ENCODE measurements around the gene NHSL2. TPM values are rescaled to one million over a fixed set of nuclear protein-coding genes. Genes with fewer than 3 reads are reported as not detected.
"Not testable (repeated sequence)": the region's sequence is repeated elsewhere in the genome, so short reads cannot be mapped to it uniquely, and the experiment has no call there.

NHSL2 gene
- 1 to 10 TPM; 1.6 to 2.9 TPM for total RNA-seq

DNA sequence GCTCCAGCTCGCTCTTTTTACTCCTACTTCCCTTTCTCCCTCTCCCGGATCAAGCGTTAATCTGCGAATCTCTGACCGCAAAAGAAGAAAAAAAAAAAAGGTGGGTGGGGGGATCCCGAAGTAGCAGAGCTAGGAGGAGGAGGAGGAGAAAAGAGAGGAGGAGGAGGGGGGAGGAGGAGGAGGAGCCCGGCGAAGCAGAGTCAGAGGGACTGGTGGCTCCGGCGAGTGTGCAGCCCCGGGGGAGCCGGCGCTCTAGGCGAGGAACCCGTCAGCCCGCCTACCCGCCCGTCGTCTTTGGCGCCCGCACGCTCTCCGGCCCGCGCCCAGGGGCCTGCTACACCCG, at the start of gene NHSL2:
Gene NHSL2, plus strand, starts transcription at position 203 of the 343 bp plus-strand sequence.
- no peaks in the 10 kb centered on the region for H3K27me3 ChIP-seq
- ATAC-seq, result no peak

DNA sequence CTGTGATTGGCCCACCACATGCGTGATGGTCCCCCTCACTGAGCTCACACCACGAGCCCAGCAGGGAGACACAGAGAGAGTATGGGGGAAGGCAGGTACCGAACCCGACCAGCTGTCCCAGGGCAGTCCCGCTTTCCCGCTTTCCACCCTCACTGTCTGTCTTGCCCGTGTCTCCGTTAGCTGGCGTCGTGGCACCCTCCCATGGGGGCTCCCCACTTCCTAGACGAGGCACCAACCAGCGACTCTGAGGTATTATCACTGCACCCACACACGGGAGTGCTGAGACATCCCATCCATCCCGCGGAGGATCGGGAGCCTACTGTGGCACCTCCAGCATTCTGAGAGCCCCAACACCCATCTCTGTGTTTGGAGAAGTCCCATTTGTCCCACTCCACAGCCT, 43.0 kb upstream of the NHSL2 start:
- no peak overlapping the region for H3K4me3 ChIP-seq
- 80 to 90% methylated on average over 2 to 3 of the region's 16 CpGs for WGBS, 2 donors
- no peak for DNase-seq

More for the DNA sequence above, at the start of gene NHSL2:
- Histone ChIP-seq H3K27ac (no peak within 1 kb of the TSS), H3K4me3 (no peak within 1 kb of the TSS), H3K36me3 (replicated peaks in 1 of 2; ENCODE audit: insufficient read depth in 1 of 2, low read depth in 2 of 2) (no peaks in the 10 kb centered on the region), H3K4me1 (no peaks in the 10 kb centered on the region), H3K9me3 (no peaks in the 10 kb centered on the region)
- DNase-seq, result peak in 3 of 4 donors; percentile 2 to 10 (median 6)
- TF ChIP-seq, protein P1, sequence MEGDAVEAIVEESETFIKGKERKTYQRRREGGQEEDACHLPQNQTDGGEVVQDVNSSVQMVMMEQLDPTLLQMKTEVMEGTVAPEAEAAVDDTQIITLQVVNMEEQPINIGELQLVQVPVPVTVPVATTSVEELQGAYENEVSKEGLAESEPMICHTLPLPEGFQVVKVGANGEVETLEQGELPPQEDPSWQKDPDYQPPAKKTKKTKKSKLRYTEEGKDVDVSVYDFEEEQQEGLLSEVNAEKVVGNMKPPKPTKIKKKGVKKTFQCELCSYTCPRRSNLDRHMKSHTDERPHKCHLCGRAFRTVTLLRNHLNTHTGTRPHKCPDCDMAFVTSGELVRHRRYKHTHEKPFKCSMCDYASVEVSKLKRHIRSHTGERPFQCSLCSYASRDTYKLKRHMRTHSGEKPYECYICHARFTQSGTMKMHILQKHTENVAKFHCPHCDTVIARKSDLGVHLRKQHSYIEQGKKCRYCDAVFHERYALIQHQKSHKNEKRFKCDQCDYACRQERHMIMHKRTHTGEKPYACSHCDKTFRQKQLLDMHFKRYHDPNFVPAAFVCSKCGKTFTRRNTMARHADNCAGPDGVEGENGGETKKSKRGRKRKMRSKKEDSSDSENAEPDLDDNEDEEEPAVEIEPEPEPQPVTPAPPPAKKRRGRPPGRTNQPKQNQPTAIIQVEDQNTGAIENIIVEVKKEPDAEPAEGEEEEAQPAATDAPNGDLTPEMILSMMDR (IDR thresholded peaks at IDR 0.05), result no peak
- no peak for TF ChIP-seq POLR2A (IDR thresholded peaks at IDR 0.05)
- WGBS, 2 donors, result 0 to 5% methylated on average over 5 to 16 of the region's 26 CpGs
- intact Hi-C loops (cut with DNase I), result no loop called here

DNA sequence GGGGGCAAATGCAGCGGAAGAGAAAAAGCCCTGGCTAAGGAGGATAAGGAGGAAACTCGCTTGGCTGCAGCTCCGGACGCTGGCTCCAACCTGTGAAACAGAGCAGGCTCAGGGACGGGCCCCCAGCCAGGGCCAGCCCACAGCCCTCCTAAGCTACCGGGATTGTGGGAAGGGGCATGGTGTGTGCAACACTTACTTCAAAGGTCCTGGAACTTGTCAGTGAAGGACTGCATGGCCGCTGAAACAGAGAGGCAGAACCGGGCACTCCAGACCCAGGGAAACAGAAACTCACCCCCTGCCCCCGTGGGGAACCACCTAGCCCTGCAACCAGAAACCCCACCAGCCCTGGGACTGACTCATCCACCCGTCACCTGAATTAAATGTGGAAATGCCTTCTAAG, 41.1 kb upstream of the NHSL2 start:
- H3K9me3 ChIP-seq; H3K36me3 ChIP-seq (replicated peaks in 1 of 2; ENCODE audit: insufficient read depth in 1 of 2, low read depth in 2 of 2); H3K4me1 ChIP-seq; H3K27me3 ChIP-seq; ATAC-seq; H3K27ac ChIP-seq; DNase-seq; intact Hi-C loops (cut with DNase I); H3K4me3 ChIP-seq: not testable (repeated sequence)
- WGBS, 2 donors, result 40% methylated on average over 7 of the region's 10 CpGs; no CpG with 5 or more reads in 1 of the 2 donors

More for the DNA sequence above, 43.0 kb upstream of the NHSL2 start:
- no peak for ATAC-seq
- no peak for TF ChIP-seq POLR2A (IDR thresholded peaks at IDR 0.05)
- TF ChIP-seq, protein P1 (IDR thresholded peaks at IDR 0.05), result no peak
- no peaks in the 10 kb centered on the region for H3K36me3 ChIP-seq (replicated peaks in 1 of 2; ENCODE audit: insufficient read depth in 1 of 2, low read depth in 2 of 2)
- intact Hi-C loops (cut with DNase I), result no loop called here
- no peaks in the 10 kb centered on the region for H3K27me3 ChIP-seq
- H3K4me1 ChIP-seq, result no peaks in the 10 kb centered on the region
- no peaks in the 10 kb centered on the region for H3K9me3 ChIP-seq
- H3K27ac ChIP-seq, result no peak overlapping the region

DNA sequence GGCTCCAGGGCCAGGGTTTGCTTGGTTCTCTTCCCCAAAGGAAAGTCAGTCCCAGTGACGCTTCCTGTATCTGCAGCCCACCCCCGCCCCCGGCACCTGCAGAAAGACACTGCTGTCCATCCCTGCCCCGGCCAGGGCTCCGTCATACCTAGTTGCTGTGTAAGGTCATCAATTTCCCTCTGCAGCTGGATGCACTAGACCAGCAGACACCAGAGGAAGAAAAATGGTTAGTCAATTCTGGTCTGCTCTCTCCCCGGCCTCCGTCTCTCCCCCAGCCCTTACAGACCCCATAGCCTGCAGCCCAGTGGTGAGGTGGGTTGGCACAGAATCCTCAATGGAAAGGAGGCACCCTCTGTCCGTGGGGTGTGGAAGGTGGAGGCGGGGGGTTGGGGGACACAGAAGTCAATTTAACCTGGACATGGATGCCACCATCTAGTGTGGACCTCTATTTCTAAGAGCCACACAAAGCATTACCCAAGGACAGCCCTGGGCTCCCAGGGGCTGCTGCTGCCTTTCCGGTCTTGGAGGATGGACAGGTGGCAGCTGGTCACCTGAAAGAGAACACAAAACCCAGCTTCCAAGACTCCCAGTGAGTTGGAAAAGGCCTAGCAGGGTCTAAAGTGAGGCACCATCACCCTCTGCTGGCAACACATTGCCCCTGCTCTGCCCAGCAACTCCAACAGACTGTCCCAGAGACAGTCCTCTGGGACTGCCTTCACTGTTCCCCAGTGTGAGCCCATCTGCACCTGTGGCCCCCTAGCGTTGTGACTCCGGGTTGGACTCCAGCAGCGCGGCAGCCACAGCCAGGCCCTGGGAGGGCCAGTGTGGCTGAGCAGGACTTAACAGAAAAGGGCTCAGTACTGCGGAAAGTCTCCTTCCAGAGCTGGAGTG, 40.2 kb upstream of the NHSL2 start:
- no peaks in the 10 kb centered on the region for H3K4me1 ChIP-seq
- TF ChIP-seq, protein P1 (IDR thresholded peaks at IDR 0.05), result peak in 1 of 7 experiments; percentile 4
- TF ChIP-seq POLR2A (IDR thresholded peaks at IDR 0.05), result no peak
- H3K36me3 ChIP-seq (replicated peaks in 1 of 2; ENCODE audit: insufficient read depth in 1 of 2, low read depth in 2 of 2), result no peaks in the 10 kb centered on the region
- H3K27me3 ChIP-seq, result no peaks in the 10 kb centered on the region
- no peak overlapping the region for H3K27ac ChIP-seq
- 45 to 60% methylated on average over 1 to 10 of the region's 15 CpGs for WGBS, 2 donors
- no peak overlapping the region for H3K4me3 ChIP-seq
- intact Hi-C loops (cut with DNase I), result no loop called here
- ATAC-seq (no peak), DNase-seq (no peak)
- H3K9me3 ChIP-seq, result no peaks in the 10 kb centered on the region

DNA sequence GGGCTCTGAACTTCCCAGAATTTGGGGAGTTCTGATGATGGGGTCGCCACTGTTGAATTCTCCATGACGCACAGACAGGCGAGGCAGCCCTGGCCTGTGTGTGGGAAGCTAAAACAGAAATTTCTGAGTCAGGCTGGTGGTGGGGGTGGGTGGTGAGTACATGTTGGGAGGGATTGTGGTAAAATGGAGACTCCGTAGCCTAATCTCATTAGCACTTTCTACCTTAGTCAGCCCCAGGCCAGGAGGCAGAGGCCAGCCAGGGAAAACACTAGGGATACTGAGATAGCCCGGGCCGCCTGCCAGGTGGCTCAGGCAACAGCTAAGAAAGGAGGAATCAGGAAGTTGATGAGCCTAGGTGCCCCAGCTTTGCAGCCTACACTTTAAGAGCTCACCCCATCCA, 39.3 kb upstream of the NHSL2 start:
- ATAC-seq (no peak), DNase-seq (no peak)
- 78 to 83% methylated on average over 1 to 6 of the region's 6 CpGs for WGBS, 2 donors
- H3K27me3 ChIP-seq, result no peaks in the 10 kb centered on the region
- H3K4me1 ChIP-seq, result no peaks in the 10 kb centered on the region
- H3K4me3 ChIP-seq, result no peak overlapping the region
- intact Hi-C loops (cut with DNase I), result no loop called here
- H3K9me3 ChIP-seq, result no peaks in the 10 kb centered on the region
- TF ChIP-seq, protein P1 (IDR thresholded peaks at IDR 0.05), result no peak
- TF ChIP-seq POLR2A (IDR thresholded peaks at IDR 0.05), result no peak
- no peak overlapping the region for H3K27ac ChIP-seq
- H3K36me3 ChIP-seq (replicated peaks in 1 of 2; ENCODE audit: insufficient read depth in 1 of 2, low read depth in 2 of 2), result no peaks in the 10 kb centered on the region

Measured in body of pancreas (tissue), 4 donors.